ENCODE data around the gene PTPRM. TPM values are rescaled to one million over a fixed set of nuclear protein-coding genes. Genes with fewer than 3 reads are reported as not detected.

PTPRM gene
- total RNA-seq, 1 donor from 2014 or later: 1.00 TPM

DNA sequence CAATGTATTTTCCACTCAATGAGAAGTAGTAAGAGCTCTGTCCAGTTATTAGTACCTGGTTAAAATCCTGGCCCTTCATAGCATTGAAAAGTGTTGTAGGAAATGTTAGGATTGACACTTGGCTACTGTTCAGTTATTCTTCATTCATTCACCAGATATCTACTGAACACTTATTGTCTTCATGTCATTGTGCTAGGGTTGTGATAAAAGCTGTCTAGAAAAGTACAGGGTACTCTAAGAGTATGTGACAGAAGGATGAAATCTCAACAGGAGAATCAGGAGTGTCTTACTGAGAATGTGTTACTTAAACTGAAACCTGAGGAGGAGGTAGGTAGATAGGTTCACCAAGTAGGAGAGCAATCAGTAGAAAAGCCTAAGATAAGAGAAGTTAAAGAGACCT is 530.3 kb downstream of the PTPRM start:
- H3K9me3 Mint-ChIP-seq: no peaks in the 10 kb centered on the region
- TF ChIP-seq, protein P1, sequence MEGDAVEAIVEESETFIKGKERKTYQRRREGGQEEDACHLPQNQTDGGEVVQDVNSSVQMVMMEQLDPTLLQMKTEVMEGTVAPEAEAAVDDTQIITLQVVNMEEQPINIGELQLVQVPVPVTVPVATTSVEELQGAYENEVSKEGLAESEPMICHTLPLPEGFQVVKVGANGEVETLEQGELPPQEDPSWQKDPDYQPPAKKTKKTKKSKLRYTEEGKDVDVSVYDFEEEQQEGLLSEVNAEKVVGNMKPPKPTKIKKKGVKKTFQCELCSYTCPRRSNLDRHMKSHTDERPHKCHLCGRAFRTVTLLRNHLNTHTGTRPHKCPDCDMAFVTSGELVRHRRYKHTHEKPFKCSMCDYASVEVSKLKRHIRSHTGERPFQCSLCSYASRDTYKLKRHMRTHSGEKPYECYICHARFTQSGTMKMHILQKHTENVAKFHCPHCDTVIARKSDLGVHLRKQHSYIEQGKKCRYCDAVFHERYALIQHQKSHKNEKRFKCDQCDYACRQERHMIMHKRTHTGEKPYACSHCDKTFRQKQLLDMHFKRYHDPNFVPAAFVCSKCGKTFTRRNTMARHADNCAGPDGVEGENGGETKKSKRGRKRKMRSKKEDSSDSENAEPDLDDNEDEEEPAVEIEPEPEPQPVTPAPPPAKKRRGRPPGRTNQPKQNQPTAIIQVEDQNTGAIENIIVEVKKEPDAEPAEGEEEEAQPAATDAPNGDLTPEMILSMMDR (IDR thresholded peaks at IDR 0.05): no peak
- no peak overlapping the region for H3K4me3 Mint-ChIP-seq
- no peaks in the 10 kb centered on the region for H3K4me1 Mint-ChIP-seq
- DNase-seq (no peak), ATAC-seq (ENCODE audit: low read depth) (no peak)
- H3K36me3 Mint-ChIP-seq (ENCODE audit: low read depth): no peaks in the 10 kb centered on the region
- intact Hi-C loops (cut with micrococcal nuclease): no loop called here
- H3K27ac Mint-ChIP-seq: no peak overlapping the region
- no peaks in the 10 kb centered on the region for H3K27me3 Mint-ChIP-seq
- CTCF ChIA-PET: no interaction called here
- POLR2A ChIA-PET: no interaction called here

DNA sequence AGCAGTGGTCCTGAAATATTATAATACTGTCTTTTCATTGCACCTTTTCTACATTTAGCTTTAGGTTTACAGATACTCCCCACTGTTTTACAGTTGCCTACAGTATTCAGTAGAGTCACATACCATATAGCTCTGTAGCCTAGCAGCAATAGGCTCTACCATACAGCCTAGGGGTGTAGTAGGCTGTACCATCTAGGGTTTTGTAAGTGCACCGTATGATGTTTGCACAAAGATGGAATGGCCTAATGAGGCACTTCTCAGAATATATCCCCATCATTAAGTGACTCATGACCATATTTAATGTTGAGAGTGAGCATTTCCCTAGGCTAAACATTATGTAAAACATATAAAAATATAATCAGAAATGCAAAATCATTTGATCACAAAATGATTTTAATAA is 530.8 kb downstream of the PTPRM start:
- Mint-ChIP-seq H3K9me3 (no peaks in the 10 kb centered on the region), H3K27me3 (no peaks in the 10 kb centered on the region), H3K36me3 (ENCODE audit: low read depth) (no peaks in the 10 kb centered on the region), H3K27ac (no peak overlapping the region), H3K4me3 (no peak overlapping the region), H3K4me1 (no peaks in the 10 kb centered on the region)
- TF ChIP-seq, protein P1 (IDR thresholded peaks at IDR 0.05): no peak
- ChIA-PET CTCF (no interaction called here), POLR2A (no interaction called here)
- intact Hi-C loops (cut with micrococcal nuclease): no loop called here
- no peak for DNase-seq
- ATAC-seq (ENCODE audit: low read depth): no peak

DNA sequence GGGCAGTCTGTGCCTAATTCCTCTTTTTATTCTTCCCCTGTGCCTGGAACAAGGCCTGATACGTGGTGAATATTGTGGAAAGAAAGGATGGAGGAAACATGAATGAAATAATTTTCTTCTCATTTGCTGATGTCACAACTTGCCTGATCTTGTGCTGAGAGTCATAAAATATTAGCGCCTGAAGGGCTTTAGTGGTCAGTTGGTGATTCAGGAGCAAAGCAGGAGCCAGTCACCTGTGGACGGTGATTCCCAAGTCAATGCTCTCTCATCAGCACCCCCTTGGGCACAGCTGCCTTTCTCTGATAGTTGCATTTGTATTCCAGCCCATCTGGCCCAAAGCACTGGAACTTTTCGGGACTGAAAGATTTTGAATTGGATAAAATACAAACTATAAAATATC is 539.5 kb downstream of the PTPRM start:
- ATAC-seq (ENCODE audit: low read depth): no peak
- H3K27me3 Mint-ChIP-seq: peaks cover 2% of the 10 kb centered on the region
- H3K4me1 Mint-ChIP-seq: no peaks in the 10 kb centered on the region
- intact Hi-C loops (cut with micrococcal nuclease): no loop called here
- H3K4me3 Mint-ChIP-seq: no peak overlapping the region
- DNase-seq: no peak
- no peaks in the 10 kb centered on the region for H3K36me3 Mint-ChIP-seq (ENCODE audit: low read depth)
- TF ChIP-seq, protein P1 (IDR thresholded peaks at IDR 0.05): no peak
- peaks cover 3% of the 10 kb centered on the region for H3K9me3 Mint-ChIP-seq
- ChIA-PET POLR2A (no interaction called here), CTCF (no interaction called here)
- no peak overlapping the region for H3K27ac Mint-ChIP-seq

DNA sequence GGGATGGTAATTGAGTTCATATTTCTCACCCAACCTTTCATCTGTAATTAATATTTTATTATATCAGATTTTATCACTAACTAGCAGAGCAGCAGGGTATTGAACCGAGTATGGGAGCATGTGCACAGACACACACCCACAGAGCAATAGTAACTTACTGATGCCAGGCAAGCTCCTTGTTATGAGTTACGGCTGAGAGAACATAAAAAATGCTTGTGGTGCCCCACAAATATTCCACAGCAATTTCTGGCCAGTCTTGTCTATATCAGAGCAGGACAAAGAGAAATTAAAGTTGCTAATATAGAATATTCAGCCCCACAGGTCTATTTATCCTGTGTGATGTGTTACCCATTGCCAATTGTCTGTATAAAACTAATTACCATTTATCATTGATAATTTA is 540.3 kb downstream of the PTPRM start:
- TF ChIP-seq, protein P1 (IDR thresholded peaks at IDR 0.05): no peak
- no peaks in the 10 kb centered on the region for H3K4me1 Mint-ChIP-seq
- H3K36me3 Mint-ChIP-seq (ENCODE audit: low read depth): no peaks in the 10 kb centered on the region
- no peak overlapping the region for H3K4me3 Mint-ChIP-seq
- ATAC-seq (ENCODE audit: low read depth) (no peak), DNase-seq (no peak)
- H3K9me3 Mint-ChIP-seq: peaks cover 3% of the 10 kb centered on the region
- H3K27me3 Mint-ChIP-seq: peaks cover 2% of the 10 kb centered on the region
- intact Hi-C loops (cut with micrococcal nuclease): no loop called here
- POLR2A ChIA-PET: no interaction called here
- no peak overlapping the region for H3K27ac Mint-ChIP-seq
- CTCF ChIA-PET: no interaction called here

DNA sequence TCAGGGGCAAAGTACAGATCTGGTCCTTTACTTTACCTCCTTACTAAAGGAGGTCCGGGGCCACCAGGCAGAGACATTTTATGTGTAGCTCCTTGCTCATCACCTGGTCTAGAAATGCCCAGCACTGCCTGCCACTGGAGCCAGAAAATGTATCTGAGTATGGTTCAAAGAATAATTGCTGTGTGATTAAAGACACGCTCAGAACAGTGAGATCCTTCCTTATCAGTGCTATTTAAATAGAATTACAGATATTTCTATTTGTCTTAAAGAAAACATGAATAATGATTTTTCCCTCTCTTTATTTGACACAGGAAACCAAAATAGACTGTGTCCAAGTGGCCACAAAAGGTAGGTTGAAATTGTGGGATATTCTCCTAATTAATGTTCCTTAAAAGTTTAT is 547.4 kb downstream of the PTPRM start:
- H3K27ac Mint-ChIP-seq: no peak overlapping the region
- H3K27me3 Mint-ChIP-seq: no peaks in the 10 kb centered on the region
- DNase-seq (no peak), ATAC-seq (ENCODE audit: low read depth) (no peak)
- intact Hi-C loops (cut with micrococcal nuclease): no loop called here
- TF ChIP-seq, protein P1 (IDR thresholded peaks at IDR 0.05): no peak
- no peaks in the 10 kb centered on the region for H3K4me1 Mint-ChIP-seq
- POLR2A ChIA-PET: no interaction called here
- H3K9me3 Mint-ChIP-seq: no peaks in the 10 kb centered on the region
- no peaks in the 10 kb centered on the region for H3K36me3 Mint-ChIP-seq (ENCODE audit: low read depth)
- CTCF ChIA-PET: no interaction called here
- H3K4me3 Mint-ChIP-seq: no peak overlapping the region

Data from activated B cell treated with CpG ODN at 0.5 μM for 24 hours (primary cell).